Measurements from ENCODE around the gene EPHA7. TPM values are rescaled to one million over a fixed set of nuclear protein-coding genes. Genes with fewer than 3 reads are reported as not detected.

The EPHA7 gene
- polyA plus RNA-seq, 1 of the 3 experiments (the other 2 are of a cell fraction): under 0.01 TPM

DNA sequence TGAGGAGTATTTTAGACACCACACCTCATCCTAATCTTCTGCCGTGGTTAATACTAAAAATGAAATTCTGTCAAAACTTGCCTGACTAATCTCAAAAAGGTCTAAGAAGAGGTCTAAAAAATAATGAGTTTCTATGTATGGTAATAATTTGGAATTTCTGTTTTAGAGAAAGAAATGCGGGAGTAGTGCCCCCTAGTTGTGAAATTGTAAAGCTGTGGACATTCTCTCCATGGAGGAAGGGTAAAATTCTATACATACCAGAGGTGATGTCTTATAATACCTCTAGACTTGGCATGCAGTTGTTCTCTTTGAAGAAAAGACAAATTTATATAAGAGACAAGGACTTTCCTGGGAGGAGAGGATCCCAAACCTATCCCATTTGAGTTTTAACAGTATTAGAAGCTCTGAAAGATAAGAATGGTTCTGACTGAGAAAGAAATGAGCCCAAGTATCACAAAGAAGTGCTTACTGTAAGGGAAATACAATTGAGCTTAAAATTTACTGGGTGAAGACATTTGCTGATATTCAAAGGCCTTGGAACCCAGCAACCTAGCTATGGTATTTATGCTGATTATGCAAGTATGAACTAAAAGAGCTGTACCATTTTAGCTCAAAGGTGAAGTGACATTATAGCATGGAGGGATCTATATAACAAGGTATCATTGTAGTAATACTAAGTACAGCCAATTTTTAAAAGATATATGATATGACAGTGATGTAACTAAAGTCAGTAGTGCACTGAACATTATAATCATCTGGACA, 5.1 kb upstream of the EPHA7 start:
- no peaks in the 10 kb centered on the region for H3K79me2 ChIP-seq (ENCODE audit: insufficient read depth)
- no peaks in the 10 kb centered on the region for H3K9me3 ChIP-seq
- 6% methylated on average over 2 of the region's 2 CpGs for WGBS (ENCODE audit: low lambda C conversion rate)
- TF ChIP-seq, protein P1, sequence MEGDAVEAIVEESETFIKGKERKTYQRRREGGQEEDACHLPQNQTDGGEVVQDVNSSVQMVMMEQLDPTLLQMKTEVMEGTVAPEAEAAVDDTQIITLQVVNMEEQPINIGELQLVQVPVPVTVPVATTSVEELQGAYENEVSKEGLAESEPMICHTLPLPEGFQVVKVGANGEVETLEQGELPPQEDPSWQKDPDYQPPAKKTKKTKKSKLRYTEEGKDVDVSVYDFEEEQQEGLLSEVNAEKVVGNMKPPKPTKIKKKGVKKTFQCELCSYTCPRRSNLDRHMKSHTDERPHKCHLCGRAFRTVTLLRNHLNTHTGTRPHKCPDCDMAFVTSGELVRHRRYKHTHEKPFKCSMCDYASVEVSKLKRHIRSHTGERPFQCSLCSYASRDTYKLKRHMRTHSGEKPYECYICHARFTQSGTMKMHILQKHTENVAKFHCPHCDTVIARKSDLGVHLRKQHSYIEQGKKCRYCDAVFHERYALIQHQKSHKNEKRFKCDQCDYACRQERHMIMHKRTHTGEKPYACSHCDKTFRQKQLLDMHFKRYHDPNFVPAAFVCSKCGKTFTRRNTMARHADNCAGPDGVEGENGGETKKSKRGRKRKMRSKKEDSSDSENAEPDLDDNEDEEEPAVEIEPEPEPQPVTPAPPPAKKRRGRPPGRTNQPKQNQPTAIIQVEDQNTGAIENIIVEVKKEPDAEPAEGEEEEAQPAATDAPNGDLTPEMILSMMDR (IDR thresholded peaks at IDR 0.05): peak; percentile 74
- TF ChIP-seq SMC3 (IDR thresholded peaks at IDR 0.05; ENCODE audit: low read depth, low read length) (peak; percentile 15; the same call in 1 of the 2 replicates), RAD21 (IDR thresholded peaks at IDR 0.05; ENCODE audit: low read length) (peak; percentile 55), YY1 (IDR thresholded peaks at IDR 0.05; ENCODE audit: low read depth) (no peak), RCOR1 (IDR thresholded peaks at IDR 0.05; ENCODE audit: low read length) (no peak)
- TF ChIP-seq, protein P2, sequence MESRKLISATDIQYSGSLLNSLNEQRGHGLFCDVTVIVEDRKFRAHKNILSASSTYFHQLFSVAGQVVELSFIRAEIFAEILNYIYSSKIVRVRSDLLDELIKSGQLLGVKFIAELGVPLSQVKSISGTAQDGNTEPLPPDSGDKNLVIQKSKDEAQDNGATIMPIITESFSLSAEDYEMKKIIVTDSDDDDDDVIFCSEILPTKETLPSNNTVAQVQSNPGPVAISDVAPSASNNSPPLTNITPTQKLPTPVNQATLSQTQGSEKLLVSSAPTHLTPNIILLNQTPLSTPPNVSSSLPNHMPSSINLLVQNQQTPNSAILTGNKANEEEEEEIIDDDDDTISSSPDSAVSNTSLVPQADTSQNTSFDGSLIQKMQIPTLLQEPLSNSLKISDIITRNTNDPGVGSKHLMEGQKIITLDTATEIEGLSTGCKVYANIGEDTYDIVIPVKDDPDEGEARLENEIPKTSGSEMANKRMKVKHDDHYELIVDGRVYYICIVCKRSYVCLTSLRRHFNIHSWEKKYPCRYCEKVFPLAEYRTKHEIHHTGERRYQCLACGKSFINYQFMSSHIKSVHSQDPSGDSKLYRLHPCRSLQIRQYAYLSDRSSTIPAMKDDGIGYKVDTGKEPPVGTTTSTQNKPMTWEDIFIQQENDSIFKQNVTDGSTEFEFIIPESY (IDR thresholded peaks at IDR 0.05; ENCODE audit: borderline replicate concordance, low read depth): no peak
- CTCF ChIA-PET: interaction anchor here (0.7 to 2.9 kb wide), 13 partner anchors 8 to 1667 kb away, joined by 3 to 17 read pairs (median 3); no protein-coding TSS in a partner anchor
- peaks cover 0 to 4% of the 10 kb centered on the region in 2 experiments; a peak in 2 of 4 replicates for H3K4me1 ChIP-seq (ENCODE audit: control insufficient read depth in 1 of 2, insufficient read depth in 2 of 2, low read depth in 1 of 2, low read length in 1 of 2)
- no peak for DNase-seq
- H3K36me3 ChIP-seq (replicated peaks in 1 of 2; ENCODE audit: control insufficient read depth in 1 of 2, insufficient read depth in 2 of 2, low read length in 1 of 2): no peaks in the 10 kb centered on the region
- H3K4me2 ChIP-seq: no peak overlapping the region
- no peaks in the 10 kb centered on the region for H3F3A ChIP-seq (replicated peaks; ENCODE audit: insufficient read depth)
- POLR2A ChIA-PET: no interaction called here
- no peaks in the 10 kb centered on the region for H4K20me1 ChIP-seq (ENCODE audit: insufficient read depth)
- no peaks in the 10 kb centered on the region for H3K9me2 ChIP-seq
- H3K9ac ChIP-seq: no peak overlapping the region
- H3K27me3 ChIP-seq (ENCODE audit: insufficient read depth): 0 out of 2 replicates have a peak, but pooled peaks cover 18% of the 10 kb centered on the region
- no peak overlapping the region for H2AFZ ChIP-seq (ENCODE audit: low read depth)
- no peak overlapping the region for H3K27ac ChIP-seq (ENCODE audit: low read depth in 2 of 2, low read length in 1 of 2)
- no peak overlapping the region; a peak in 1 of 4 replicates for H3K4me3 ChIP-seq (ENCODE audit: low read depth in 2 of 2, low read length in 1 of 2)

DNA sequence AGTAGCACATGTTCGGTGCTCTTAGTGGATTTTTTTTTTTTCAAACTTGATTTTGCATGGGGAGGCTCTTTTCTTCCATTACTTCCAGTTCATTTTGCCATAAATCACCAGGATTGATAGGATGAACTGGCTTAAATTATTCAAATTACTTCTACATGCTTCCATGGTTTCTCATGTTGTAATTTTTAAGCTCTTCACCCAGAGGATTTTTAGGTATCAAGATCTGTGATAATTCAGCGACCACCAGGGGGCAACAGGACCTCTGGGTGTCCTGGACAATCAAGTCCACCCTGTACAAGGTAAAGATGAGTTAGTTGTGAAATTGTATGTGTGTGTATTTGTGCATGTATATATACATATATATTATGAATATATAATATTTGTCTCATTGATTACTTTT, 4.2 kb upstream of the EPHA7 start:
- H3K4me2 ChIP-seq: no peak overlapping the region
- no peak overlapping the region for H2AFZ ChIP-seq (ENCODE audit: low read depth)
- POLR2A ChIA-PET: no interaction called here

More for the DNA sequence above, 4.2 kb upstream of the EPHA7 start:
- Histone ChIP-seq H3K9me2 (no peaks in the 10 kb centered on the region), H3K9me3 (no peaks in the 10 kb centered on the region), H3K27me3 (ENCODE audit: insufficient read depth) (peaks cover 25% of the 10 kb centered on the region), H3K79me2 (ENCODE audit: insufficient read depth) (no peaks in the 10 kb centered on the region), H4K20me1 (ENCODE audit: insufficient read depth) (no peaks in the 10 kb centered on the region), H3K4me3 (ENCODE audit: low read depth in 2 of 2, low read length in 1 of 2) (no peak overlapping the region; a peak in 1 of 4 replicates), H3F3A (replicated peaks; ENCODE audit: insufficient read depth) (no peaks in the 10 kb centered on the region), H3K27ac (ENCODE audit: low read depth in 2 of 2, low read length in 1 of 2) (no peak overlapping the region), H3K4me1 (ENCODE audit: control insufficient read depth in 1 of 2, insufficient read depth in 2 of 2, low read depth in 1 of 2, low read length in 1 of 2) (peaks cover 0 to 10% of the 10 kb centered on the region in 2 experiments; a peak in 2 of 4 replicates), H3K9ac (no peak overlapping the region), H3K36me3 (replicated peaks in 1 of 2; ENCODE audit: control insufficient read depth in 1 of 2, insufficient read depth in 2 of 2, low read length in 1 of 2) (no peaks in the 10 kb centered on the region)
- CTCF ChIA-PET: interaction anchor here (0.6 to 2.9 kb wide), 18 partner anchors 9 to 1668 kb away, joined by 3 to 17 read pairs (median 4); no protein-coding TSS in a partner anchor
- TF ChIP-seq USF2 (IDR thresholded peaks at IDR 0.05; ENCODE audit: borderline replicate concordance, low read depth, low read length) (no peak), SMC3 (IDR thresholded peaks at IDR 0.05; ENCODE audit: low read depth, low read length) (0 out of 2 replicates have a peak, but pooled peaks have one; percentile 19), RAD21 (IDR thresholded peaks at IDR 0.05; ENCODE audit: low read length) (peak; percentile 47), NRF1 (IDR thresholded peaks at IDR 0.05; ENCODE audit: low read depth, low read length) (no peak), YY1 (IDR thresholded peaks at IDR 0.05; ENCODE audit: low read depth) (no peak), EP300 (IDR thresholded peaks at IDR 0.05; ENCODE audit: borderline replicate concordance in 1 of 2, low read depth in 1 of 2, low read length in 1 of 2) (no peak)
- TF ChIP-seq, protein P1 (IDR thresholded peaks at IDR 0.05): peak; percentile 55
- 33% methylated on average over 2 of the region's 2 CpGs for WGBS (ENCODE audit: low lambda C conversion rate)
- DNase-seq: peak; percentile 31

Measured in SK-N-SH (cell line).